Testis (tissue), 3 donors: ENCODE data around the gene ABCC10. TPM values are rescaled to one million over a fixed set of nuclear protein-coding genes. Genes with fewer than 3 reads are reported as not detected.
"Not testable (repeated sequence)": the region's sequence is repeated elsewhere in the genome, so short reads cannot be mapped to it uniquely, and the experiment has no call there.

Source experiments
- DNase-seq: peaks from one replicate; pipeline ENCODE4 v3.0.0-alpha.2; 2019
- H3K27ac ChIP-seq, 2 donors: fragments of 200-600 bp; sonication (generic); one replicate each; pipeline ENCODE4 v1.5.1; 2019
- H3K27me3 ChIP-seq: fragments of 200-600 bp; sonication (generic); one replicate; pipeline ENCODE4 v1.5.1; 2019
- H3K36me3 ChIP-seq: fragments of 200-600 bp; sonication (generic); one replicate; pipeline ENCODE4 v1.5.1; 2017; ENCODE audit warnings: low read depth; ENCODE audit errors: missing control alignments
- H3K4me1 ChIP-seq: fragments of 200-600 bp; sonication (generic); one replicate; pipeline ENCODE4 v1.5.1; 2019
- H3K4me3 ChIP-seq, 2 donors: fragments of 200-600 bp; sonication (generic); one replicate each; pipeline ENCODE4 v1.5.1; 2017 to 2019
- H3K9me3 ChIP-seq: fragments of 200-600 bp; sonication (generic); one replicate; pipeline ENCODE4 v1.5.1; 2017
- POLR2A ChIP-seq: fragments of 450-650 bp; IDR thresholded peaks from one replicate; pipeline ENCODE4 v1.6.1; 2017; ENCODE audit warnings: antibody characterized with exemption, mild to moderate bottlenecking, moderate library complexity
- WGBS, 2 donors: methylation state at CpG; one replicate each; pipeline ENCODE4 v1.1.5; 2018; 5-methylcytosine and 5-hydroxymethylcytosine counted together
- intact Hi-C: fragments of 100-400 bp; cut with DNase I; formaldehyde crosslinking; loops from one replicate; pipeline ENCODE4 v1.15.1; 2023; ENCODE audit warnings: low total_unique reads
- polyA plus RNA-seq: library from polyadenylated mRNA; stranded (reverse); fragments of 350-450 nt; fragmentation: Illumina TruSeq; extraction: RNeasy Lipid Tissue Mini Kit (QIAGEN cat#74804); gene quantifications from one replicate; pipeline ENCODE4 v1.2.3, GENCODE V29; 2014; ENCODE audit warnings: low read depth, low replicate concordance; ENCODE audit not compliant: insufficient read depth
- total RNA-seq, 2 donors: library from RNA; depleted of rRNA; stranded (reverse); fragments of >200 nt; gene quantifications; one replicate each; pipeline ENCODE4 v1.2.3, GENCODE V29; 2016
- TF ChIP-seq, protein P1 (sequence below), 3 experiments: fragments of 450-650 bp in 2 of 3; fragments of 200-600 bp in 1 of 3; sonication (generic) in 1 of 3; IDR thresholded peaks; one replicate each; pipeline ENCODE4 v1.5.1; 2016 to 2019; ENCODE audit warnings: antibody characterized with exemption in 3 of 3, mild to moderate bottlenecking in 2 of 3, moderate library complexity in 1 of 3

ABCC10 gene
- total and polyA plus RNA-seq, 3 donors from 2014 or later, result 21.0 to 34.0 (median 29.2) TPM

DNA sequence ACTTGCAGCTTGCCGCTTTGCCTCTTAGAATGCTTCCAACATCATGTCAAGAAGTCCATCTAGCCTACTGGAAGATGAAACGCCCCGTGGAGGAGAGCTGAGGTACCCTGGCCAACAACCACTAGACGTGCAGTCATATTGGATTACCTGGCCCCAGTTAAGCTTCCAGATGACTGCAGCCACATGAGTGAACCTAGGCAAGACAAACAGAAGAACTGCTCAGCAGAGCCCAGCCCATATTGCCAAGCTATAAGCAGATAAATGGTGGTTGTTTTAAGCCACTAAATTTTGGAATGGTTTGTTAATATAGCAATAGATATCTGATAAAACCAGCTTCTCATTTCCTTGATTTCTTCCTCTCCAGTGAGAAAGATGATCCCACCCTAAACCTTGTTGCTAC lies 32.7 kb downstream of the ABCC10 start:
- H3K9me3 ChIP-seq, result no peaks in the 10 kb centered on the region
- H3K4me3 ChIP-seq, result no peak overlapping the region
- intact Hi-C loops, result no loop called here
- H3K27ac ChIP-seq, result no peak overlapping the region
- H3K36me3 ChIP-seq, result no peaks in the 10 kb centered on the region
- no peaks in the 10 kb centered on the region for H3K4me1 ChIP-seq
- 77 to 83% methylated on average over 4 of the region's 4 CpGs for WGBS, 2 donors
- no peak for DNase-seq
- TF ChIP-seq, protein P1, sequence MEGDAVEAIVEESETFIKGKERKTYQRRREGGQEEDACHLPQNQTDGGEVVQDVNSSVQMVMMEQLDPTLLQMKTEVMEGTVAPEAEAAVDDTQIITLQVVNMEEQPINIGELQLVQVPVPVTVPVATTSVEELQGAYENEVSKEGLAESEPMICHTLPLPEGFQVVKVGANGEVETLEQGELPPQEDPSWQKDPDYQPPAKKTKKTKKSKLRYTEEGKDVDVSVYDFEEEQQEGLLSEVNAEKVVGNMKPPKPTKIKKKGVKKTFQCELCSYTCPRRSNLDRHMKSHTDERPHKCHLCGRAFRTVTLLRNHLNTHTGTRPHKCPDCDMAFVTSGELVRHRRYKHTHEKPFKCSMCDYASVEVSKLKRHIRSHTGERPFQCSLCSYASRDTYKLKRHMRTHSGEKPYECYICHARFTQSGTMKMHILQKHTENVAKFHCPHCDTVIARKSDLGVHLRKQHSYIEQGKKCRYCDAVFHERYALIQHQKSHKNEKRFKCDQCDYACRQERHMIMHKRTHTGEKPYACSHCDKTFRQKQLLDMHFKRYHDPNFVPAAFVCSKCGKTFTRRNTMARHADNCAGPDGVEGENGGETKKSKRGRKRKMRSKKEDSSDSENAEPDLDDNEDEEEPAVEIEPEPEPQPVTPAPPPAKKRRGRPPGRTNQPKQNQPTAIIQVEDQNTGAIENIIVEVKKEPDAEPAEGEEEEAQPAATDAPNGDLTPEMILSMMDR (IDR thresholded peaks at IDR 0.05), result no peak
- TF ChIP-seq POLR2A, result no peak
- no peaks in the 10 kb centered on the region for H3K27me3 ChIP-seq

DNA sequence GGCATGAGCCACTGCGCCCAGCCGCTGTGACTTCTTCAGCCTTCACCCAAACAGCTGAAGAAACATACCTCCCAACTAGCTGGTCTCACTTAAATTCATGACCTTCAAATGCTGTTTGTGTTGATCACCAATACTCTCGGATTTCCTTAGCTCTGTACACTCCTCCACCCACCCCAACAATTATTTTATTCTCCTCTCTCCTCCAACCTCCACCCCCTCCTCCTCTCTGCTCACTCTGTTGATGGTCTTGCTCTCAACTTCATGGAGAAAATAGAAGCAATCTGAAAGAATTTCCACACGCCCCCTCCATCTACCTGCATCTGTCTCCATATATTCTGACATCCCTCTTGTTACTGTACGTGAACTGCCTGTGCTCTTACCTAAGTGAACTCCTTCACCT lies 34.6 kb downstream of the ABCC10 start:
- TF ChIP-seq, protein P1 (IDR thresholded peaks at IDR 0.05), result no peak
- TF ChIP-seq POLR2A, result no peak
- no peak for DNase-seq
- H3K4me3 ChIP-seq, result no peak overlapping the region
- no peak overlapping the region for H3K27ac ChIP-seq
- H3K4me1 ChIP-seq, result no peaks in the 10 kb centered on the region
- H3K9me3 ChIP-seq, result no peaks in the 10 kb centered on the region
- intact Hi-C loops, result no loop called here
- 47 to 73% methylated on average over 5 of the region's 5 CpGs for WGBS, 2 donors
- H3K27me3 ChIP-seq, result no peaks in the 10 kb centered on the region
- H3K36me3 ChIP-seq, result no peaks in the 10 kb centered on the region

DNA sequence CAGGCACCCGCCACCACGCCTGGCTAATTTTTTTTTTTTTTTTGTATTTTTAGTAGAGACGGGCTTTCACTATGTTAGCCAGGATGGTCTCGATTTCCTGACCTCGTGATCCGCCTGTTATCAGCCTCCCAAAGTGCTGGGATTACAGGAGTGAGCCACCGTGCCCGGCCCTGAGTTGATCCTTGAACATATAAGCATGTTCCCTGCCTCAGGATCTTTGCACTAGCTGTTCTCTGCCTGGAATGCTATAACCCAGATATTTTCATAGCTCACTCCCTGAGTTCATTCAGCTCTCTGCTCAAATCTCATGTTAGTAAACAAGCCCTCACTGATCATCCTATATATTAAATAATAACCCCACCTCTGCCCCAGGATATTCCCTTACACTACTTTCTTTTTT lies 37.0 kb downstream of the ABCC10 start:
- H3K4me1 ChIP-seq, result no peaks in the 10 kb centered on the region
- no peak for DNase-seq
- no peak for TF ChIP-seq POLR2A
- TF ChIP-seq, protein P1 (IDR thresholded peaks at IDR 0.05), result no peak
- no peak overlapping the region for H3K27ac ChIP-seq
- no peaks in the 10 kb centered on the region for H3K36me3 ChIP-seq
- H3K4me3 ChIP-seq, result no peak overlapping the region
- no peaks in the 10 kb centered on the region for H3K27me3 ChIP-seq
- no peaks in the 10 kb centered on the region for H3K9me3 ChIP-seq
- 89 to 91% methylated on average over 8 of the region's 8 CpGs for WGBS, 2 donors
- intact Hi-C loops, result no loop called here

DNA sequence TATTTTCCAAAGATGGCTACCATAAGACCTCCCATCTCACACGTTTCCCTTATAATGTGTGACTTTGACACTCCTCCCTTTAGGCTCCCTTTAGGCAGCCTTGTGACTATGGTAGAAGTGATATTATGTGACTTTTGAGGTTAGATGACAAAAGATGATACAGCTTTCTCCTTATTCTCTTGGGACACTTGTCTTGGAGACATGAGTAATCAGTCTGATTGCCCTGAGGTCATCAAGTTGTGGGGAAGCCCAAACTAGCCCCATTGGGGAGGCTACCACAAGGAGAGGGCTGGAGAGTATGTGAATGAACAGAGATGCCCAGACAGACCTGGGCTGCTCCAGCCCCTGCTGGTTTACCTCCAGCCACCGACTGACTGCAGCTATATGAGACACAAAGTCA lies 38.6 kb downstream of the ABCC10 start:
- WGBS, 2 donors, result 70 to 78% methylated on average over 2 of the region's 2 CpGs

DNA sequence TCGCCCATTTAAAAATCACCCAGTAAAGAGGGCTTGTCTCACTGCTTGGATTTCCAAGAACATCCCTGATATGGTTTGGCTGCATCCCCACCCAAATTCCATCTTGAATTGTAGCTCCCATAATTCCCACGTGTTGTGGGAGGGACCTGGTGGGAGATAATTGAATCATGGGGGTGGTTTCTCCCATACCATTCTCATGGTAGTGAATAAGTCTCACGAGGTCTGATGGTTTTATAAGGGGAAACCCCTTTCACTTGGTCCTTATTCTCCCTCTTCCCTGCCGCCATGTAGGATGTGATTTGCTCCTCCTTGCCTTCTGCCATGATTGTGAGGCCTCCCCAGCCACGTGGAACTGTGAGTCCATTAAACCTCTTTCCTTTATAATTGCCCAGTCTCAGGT lies 39.9 kb downstream of the ABCC10 start:
- DNase-seq, H3K27me3 ChIP-seq, H3K4me1 ChIP-seq, H3K4me3 ChIP-seq, H3K9me3 ChIP-seq, intact Hi-C loops, H3K27ac ChIP-seq, H3K36me3 ChIP-seq: not testable (repeated sequence)
- WGBS, 2 donors, result 66 to 67% methylated on average over 5 of the region's 5 CpGs

More for the DNA sequence above, 38.6 kb downstream of the ABCC10 start:
- no peak for DNase-seq
- no peaks in the 10 kb centered on the region for H3K4me1 ChIP-seq
- H3K9me3 ChIP-seq, result no peaks in the 10 kb centered on the region
- H3K27me3 ChIP-seq, result no peaks in the 10 kb centered on the region
- no peak overlapping the region for H3K27ac ChIP-seq
- no peak overlapping the region for H3K4me3 ChIP-seq
- H3K36me3 ChIP-seq, result no peaks in the 10 kb centered on the region
- intact Hi-C loops, result no loop called here
- TF ChIP-seq POLR2A, result no peak
- TF ChIP-seq, protein P1 (IDR thresholded peaks at IDR 0.05), result no peak
